GM18526 (cell line): ENCODE measurements around the gene SCRN2.

ENCODE experiments used
- POLR2A ChIP-seq: IDR thresholded peaks from 3 replicates; pipeline ENCODE4 v1.6.1; 2011; ENCODE audit not compliant: insufficient read length; ENCODE audit errors: extremely low read depth

SCRN2 gene

DNA sequence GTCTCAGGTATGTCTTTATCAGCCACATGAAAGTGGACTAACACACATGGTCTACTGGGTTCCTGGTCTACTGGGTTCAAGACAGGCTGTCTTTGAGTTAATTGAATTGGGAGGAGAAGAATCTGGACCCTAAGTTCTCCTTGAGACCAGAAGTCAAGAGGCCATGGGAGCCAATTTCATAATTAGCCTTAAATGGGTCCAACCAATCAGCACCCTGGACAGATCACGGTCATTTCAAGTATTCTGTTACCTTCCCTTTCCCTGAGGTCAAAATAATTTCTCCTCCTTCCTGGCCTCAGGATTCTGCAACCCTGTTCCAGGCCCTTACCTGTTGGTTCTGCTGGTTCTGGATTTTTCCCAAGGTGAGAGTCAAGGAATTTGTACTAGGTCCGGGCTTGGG is 43.3 kb downstream of the SCRN2 start:
- no peak for TF ChIP-seq POLR2A

DNA sequence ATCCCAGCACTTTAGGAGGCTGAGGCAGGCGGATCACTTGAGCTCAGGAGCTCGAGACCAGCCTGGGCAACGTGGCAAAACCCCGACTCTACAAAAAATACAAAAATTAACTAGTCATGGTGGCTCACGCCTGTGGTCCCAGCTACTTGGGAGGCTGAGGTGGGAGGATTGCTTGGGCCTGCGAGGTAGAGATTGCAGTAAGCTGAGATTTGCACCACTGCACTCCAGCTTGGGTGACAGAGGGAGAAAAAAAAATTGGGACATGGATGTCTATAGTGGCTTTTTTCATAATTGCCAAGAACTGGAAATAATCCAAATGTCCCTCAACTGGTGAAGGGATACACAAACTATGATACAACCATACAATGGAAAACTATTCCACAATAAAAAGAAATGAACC is 48.1 kb downstream of the SCRN2 start:
- TF ChIP-seq POLR2A: no peak

DNA sequence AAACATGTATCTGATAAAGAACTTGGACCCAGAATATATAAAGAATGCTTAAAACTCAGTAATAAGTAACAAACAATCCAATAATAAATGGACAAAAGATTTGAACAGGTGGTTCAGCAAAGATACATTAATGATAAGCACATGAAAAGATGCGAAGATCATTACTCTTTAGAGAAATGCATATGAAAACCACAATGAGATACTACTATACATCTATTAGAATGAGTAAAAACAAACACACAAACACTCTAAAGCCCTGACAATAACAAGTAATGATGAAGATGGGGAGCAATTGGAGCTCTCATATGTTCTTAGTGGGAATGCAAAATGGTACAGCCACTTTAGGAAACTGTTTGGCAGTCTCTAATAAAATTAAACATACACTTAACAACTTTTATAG is 48.6 kb downstream of the SCRN2 start:
- TF ChIP-seq POLR2A: no peak

DNA sequence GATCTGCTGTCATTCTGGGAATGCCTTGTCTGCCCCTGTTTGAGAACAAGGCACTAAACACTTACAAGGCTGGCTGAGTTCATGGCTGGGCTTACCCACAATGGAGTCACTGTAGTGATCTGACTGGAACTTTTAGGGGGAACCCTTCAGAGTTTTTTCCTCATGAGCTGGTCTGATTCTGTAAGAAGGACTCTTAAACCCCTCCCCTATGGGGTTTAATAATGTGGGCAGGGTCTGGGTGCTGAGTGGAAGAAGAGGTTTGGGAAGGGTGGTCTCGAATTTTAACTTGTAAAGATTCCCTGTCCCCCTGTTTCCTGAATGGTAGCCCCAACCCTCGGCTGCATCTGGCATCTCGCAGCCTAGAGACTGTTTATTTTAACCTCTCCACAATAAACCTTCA is 50.0 kb downstream of the SCRN2 start:
- TF ChIP-seq POLR2A: no peak

DNA sequence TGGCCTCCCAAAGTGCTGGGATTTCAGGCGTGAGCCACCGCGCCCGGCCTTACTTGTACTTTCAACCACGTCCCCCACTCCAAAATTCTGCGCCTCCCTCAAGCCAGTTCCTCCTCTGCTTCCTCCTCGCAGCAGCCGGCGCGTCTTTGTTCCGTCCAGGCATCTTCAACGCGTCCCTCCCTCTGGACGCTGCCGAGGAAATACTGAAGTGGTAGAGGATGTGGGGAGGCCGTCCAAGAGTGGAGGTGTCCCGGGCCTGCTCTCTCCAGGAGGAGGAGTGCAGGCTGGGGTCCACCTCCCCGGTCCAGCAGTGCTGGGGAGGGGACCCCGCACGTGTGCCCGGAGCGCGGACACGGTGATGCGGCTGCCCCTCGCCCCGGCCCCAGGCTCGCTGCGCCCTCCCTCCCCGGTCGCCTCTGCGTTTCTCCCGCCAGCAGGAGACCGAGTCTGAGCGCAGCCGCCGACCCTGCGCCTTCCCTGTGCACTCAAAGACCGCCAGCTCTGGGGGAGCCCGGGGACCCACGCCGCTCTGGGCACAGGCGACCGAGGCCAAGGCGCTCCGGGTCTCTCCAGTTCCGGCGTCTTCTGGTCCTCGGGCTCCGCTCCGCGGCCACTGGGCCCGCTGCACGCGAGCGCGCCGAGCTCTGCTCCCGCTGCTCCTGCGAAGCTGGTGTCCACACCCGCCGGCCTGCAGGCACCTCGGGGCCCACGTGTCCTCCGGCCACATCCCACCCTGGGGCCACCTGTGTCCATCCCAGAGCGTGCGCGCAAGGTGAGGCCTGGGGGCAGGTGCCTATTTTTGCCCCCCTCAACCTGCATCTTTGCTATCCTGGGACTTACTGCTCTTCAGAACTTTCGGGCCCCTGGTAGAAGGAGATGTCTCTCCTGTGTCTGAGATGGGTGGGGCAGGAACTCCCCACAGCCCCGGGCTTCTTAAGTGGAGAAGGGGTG is 51.2 kb downstream of the SCRN2 start:
- no peak for TF ChIP-seq POLR2A
